ENCODE measurements around the gene KIAA1671. TPM values are rescaled to one million over a fixed set of nuclear protein-coding genes. Genes with fewer than 3 reads are reported as not detected.

Gene KIAA1671
- total and polyA plus RNA-seq, 5 donors from 2014 or later, result 0.21 to 3.3 (median 0.65) TPM; not detected in 1

DNA sequence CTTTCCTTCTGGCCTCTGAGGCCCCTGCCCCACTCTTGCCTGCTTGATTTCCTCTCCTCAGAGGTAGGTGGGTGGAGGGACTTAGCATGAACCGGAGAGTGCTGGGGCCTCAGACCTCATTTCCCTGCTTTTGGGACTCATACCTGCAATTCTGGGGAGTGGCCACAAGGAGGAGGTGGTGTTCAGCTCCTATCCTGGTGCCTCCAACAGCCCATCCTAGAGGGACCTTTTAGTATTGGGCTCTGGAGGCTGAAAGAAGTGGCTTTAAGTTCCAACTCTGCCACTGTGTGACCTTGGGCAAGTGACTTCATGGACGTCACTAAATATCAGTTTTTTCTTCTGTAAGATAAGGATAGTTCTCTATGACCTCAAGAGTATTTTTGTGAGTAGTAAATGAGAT, 98.6 kb downstream of the KIAA1671 start:
- H3K4me1 Mint-ChIP-seq, result peaks cover 0 to 4% (median 0%) of the 10 kb centered on the region in 4 donors
- Histone ChIP-seq H3K27ac (ENCODE audit: insufficient read depth, low read length, poor library complexity, severe bottlenecking) (no peak overlapping the region), H3K36me3 (ENCODE audit: control insufficient read depth, insufficient read depth, low read length) (no peaks in the 10 kb centered on the region), H3K9me3 (ENCODE audit: control insufficient read depth in 2 of 2, low read length in 2 of 2) (peaks cover 2 to 4% of the 10 kb centered on the region in 2 experiments), H3K4me1 (ENCODE audit: control insufficient read depth, insufficient read depth, low read length, poor library complexity, severe bottlenecking) (no peaks in the 10 kb centered on the region), H3K27me3 (ENCODE audit: control insufficient read depth, insufficient read depth, low read length) (no peaks in the 10 kb centered on the region), H3K4me3 (ENCODE audit: low read depth, low read length) (no peak overlapping the region)
- ATAC-seq (ENCODE audit: low read depth in 2 of 2) (no peak), DNase-seq (peak in 1 of 3 donors; percentile 22)
- H3K9me3 Mint-ChIP-seq, result peaks cover 0 to 16% (median 3%) of the 10 kb centered on the region in 7 donors
- H3K4me3 Mint-ChIP-seq, result peak overlapping the region in 1 of 4 donors; percentile 15
- H3K36me3 Mint-ChIP-seq, result no peaks in the 10 kb centered on the region
- no peak overlapping the region for H3K27ac Mint-ChIP-seq
- H3K27me3 Mint-ChIP-seq, result peaks cover 23% of the 10 kb centered on the region

DNA sequence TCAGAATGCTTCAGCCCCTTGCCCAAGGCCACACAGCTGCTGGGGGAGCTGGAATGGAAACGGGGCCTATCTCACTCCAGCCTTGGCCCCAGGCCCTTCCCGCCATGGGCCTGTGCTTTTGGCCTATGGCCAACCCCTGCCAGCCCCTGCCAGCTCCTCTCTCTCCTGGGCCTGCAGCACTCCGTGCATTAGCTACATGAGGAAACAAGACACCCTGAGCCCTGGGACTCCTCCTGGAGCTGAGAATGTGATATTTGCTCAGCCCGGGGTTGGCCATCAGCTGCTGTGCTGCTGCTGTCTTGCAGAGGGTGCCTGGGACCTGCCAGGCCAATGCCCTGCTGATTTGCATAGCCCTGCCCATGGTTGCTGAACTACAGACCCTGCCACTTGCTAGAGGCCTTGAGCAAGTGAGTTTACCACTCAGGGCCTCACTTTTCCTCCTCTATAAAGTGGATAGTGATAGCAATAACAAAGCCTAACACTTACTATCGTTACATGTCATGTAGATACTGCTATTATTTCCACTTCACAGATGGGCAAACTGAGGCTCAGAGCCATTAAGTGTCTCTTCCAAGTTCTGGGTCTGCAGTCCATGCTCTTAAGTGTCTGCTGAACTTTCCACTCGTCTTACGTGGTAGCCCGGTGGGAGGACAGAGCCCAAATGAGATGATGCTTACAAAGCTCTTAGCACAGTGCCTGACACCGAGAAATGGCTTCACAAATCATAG, 99.6 kb downstream of the KIAA1671 start:
- Mint-ChIP-seq H3K9me3 (peaks cover 0 to 16% (median 3%) of the 10 kb centered on the region in 7 donors), H3K4me1 (peaks cover 0 to 4% (median 1%) of the 10 kb centered on the region in 4 donors), H3K36me3 (no peaks in the 10 kb centered on the region), H3K27ac (no peak overlapping the region), H3K27me3 (peaks cover 23% of the 10 kb centered on the region), H3K4me3 (no peak overlapping the region)
- H3K4me3 ChIP-seq (ENCODE audit: low read depth, low read length), result no peak overlapping the region
- ATAC-seq (ENCODE audit: low read depth in 2 of 2) (no peak), DNase-seq (no peak)
- no peaks in the 10 kb centered on the region for H3K27me3 ChIP-seq (ENCODE audit: control insufficient read depth, insufficient read depth, low read length)
- no peaks in the 10 kb centered on the region for H3K4me1 ChIP-seq (ENCODE audit: control insufficient read depth, insufficient read depth, low read length, poor library complexity, severe bottlenecking)
- H3K27ac ChIP-seq (ENCODE audit: insufficient read depth, low read length, poor library complexity, severe bottlenecking), result no peak overlapping the region
- H3K9me3 ChIP-seq (ENCODE audit: control insufficient read depth in 2 of 2, low read length in 2 of 2), result peaks cover 2 to 4% of the 10 kb centered on the region in 2 experiments
- no peaks in the 10 kb centered on the region for H3K36me3 ChIP-seq (ENCODE audit: control insufficient read depth, insufficient read depth, low read length)

DNA sequence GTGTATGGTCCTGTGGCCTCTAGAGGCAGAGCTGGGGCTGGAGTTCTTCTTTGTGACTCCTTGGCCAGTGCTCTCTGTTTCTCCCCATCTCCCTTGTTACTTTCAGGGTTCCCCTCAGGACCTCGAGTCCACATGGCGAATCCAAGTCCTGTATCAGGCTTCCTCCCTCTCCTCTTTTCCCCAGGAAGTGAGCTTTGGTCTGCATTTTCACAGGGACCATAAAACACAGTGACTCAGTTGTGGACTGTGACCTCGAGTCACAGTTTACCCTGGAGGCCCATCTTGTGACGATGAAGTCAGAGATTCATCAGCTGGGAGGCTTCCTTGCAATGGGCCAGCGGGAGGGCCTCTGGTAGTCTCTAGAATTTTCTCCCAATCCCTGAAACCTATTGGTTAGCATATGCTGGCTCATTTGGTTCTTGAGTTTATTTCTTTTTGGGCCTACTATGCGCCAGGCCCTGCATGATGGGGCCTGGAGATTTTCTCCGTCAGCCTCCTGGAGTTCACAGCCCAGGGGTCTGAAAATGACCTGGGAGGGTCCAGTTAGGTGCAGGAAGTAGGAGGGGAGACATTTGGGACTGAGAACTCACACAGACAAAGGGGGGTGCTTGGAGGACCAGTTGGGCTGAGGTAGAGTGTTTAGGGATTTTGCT, 100.8 kb downstream of the KIAA1671 start:
- H3K27me3 Mint-ChIP-seq, result peaks cover 17% of the 10 kb centered on the region
- peak overlapping the region in 1 of 3 donors; percentile 20 for H3K27ac Mint-ChIP-seq
- H3K36me3 Mint-ChIP-seq, result no peaks in the 10 kb centered on the region
- H3K9me3 ChIP-seq (ENCODE audit: control insufficient read depth in 2 of 2, low read length in 2 of 2), result peaks cover 2 to 4% of the 10 kb centered on the region in 2 experiments
- ATAC-seq (ENCODE audit: low read depth in 2 of 2), result no peak
- H3K27ac ChIP-seq (ENCODE audit: insufficient read depth, low read length, poor library complexity, severe bottlenecking), result no peak overlapping the region
- no peak overlapping the region for H3K4me3 ChIP-seq (ENCODE audit: low read depth, low read length)
- no peaks in the 10 kb centered on the region for H3K4me1 ChIP-seq (ENCODE audit: control insufficient read depth, insufficient read depth, low read length, poor library complexity, severe bottlenecking)
- H3K4me1 Mint-ChIP-seq, result peaks cover 0 to 4% (median 1%) of the 10 kb centered on the region in 4 donors
- H3K9me3 Mint-ChIP-seq, result peaks cover 0 to 16% (median 3%) of the 10 kb centered on the region in 7 donors
- H3K4me3 Mint-ChIP-seq, result peak overlapping the region in 1 of 4 donors; percentile 61
- H3K36me3 ChIP-seq (ENCODE audit: control insufficient read depth, insufficient read depth, low read length), result no peaks in the 10 kb centered on the region
- H3K27me3 ChIP-seq (ENCODE audit: control insufficient read depth, insufficient read depth, low read length), result no peaks in the 10 kb centered on the region
- no peak for DNase-seq

GRCh38 chr22:25054943-25055511, 102.5 kb downstream of the KIAA1671 start:
- no peak overlapping the region for H3K27ac Mint-ChIP-seq
- Histone ChIP-seq H3K4me1 (ENCODE audit: control insufficient read depth, insufficient read depth, low read length, poor library complexity, severe bottlenecking) (no peaks in the 10 kb centered on the region), H3K27ac (ENCODE audit: insufficient read depth, low read length, poor library complexity, severe bottlenecking) (no peak overlapping the region), H3K27me3 (ENCODE audit: control insufficient read depth, insufficient read depth, low read length) (no peaks in the 10 kb centered on the region), H3K9me3 (ENCODE audit: control insufficient read depth in 2 of 2, low read length in 2 of 2) (peaks cover 2 to 4% of the 10 kb centered on the region in 2 experiments), H3K36me3 (ENCODE audit: control insufficient read depth, insufficient read depth, low read length) (no peaks in the 10 kb centered on the region), H3K4me3 (ENCODE audit: low read depth, low read length) (no peak overlapping the region)
- H3K4me3 Mint-ChIP-seq, result no peak overlapping the region
- ATAC-seq (ENCODE audit: low read depth in 2 of 2) (no peak), DNase-seq (peak in 1 of 3 donors; percentile 50)
- H3K27me3 Mint-ChIP-seq, result peaks cover 15% of the 10 kb centered on the region
- H3K4me1 Mint-ChIP-seq, result peaks cover 0 to 11% (median 3%) of the 10 kb centered on the region in 4 donors
- H3K9me3 Mint-ChIP-seq, result peaks cover 0 to 16% (median 3%) of the 10 kb centered on the region in 7 donors
- no peaks in the 10 kb centered on the region for H3K36me3 Mint-ChIP-seq

- H3K4me1 Mint-ChIP-seq, result peaks cover 11 to 31% (median 18%) of the 10 kb centered on the region in 4 donors
- no peak overlapping the region for H3K4me3 ChIP-seq (ENCODE audit: low read depth, low read length)
- DNase-seq, result peak in 2 of 3 donors; percentile 44 to 68
- peaks cover 19% of the 10 kb centered on the region for H3K4me1 ChIP-seq (ENCODE audit: control insufficient read depth, insufficient read depth, low read length, poor library complexity, severe bottlenecking)
- peak in 1 of 2 donors; percentile 24 for ATAC-seq (ENCODE audit: low read depth in 2 of 2)
- no peaks in the 10 kb centered on the region for H3K36me3 ChIP-seq (ENCODE audit: control insufficient read depth, insufficient read depth, low read length)
- H3K9me3 Mint-ChIP-seq, result no peaks in the 10 kb centered on the region
- H3K4me3 Mint-ChIP-seq, result peak overlapping the region in 1 of 4 donors; percentile 68
- peaks cover 12% of the 10 kb centered on the region for H3K27me3 Mint-ChIP-seq
- no peak overlapping the region for H3K27ac ChIP-seq (ENCODE audit: insufficient read depth, low read length, poor library complexity, severe bottlenecking)
- no peaks in the 10 kb centered on the region for H3K36me3 Mint-ChIP-seq
- no peak overlapping the region for H3K27ac Mint-ChIP-seq
- no peaks in the 10 kb centered on the region for H3K27me3 ChIP-seq (ENCODE audit: control insufficient read depth, insufficient read depth, low read length)
- H3K9me3 ChIP-seq (ENCODE audit: control insufficient read depth in 2 of 2, low read length in 2 of 2), result no peaks in the 10 kb centered on the region
These were observed 104.7 kb downstream of the KIAA1671 start for GRCh38 chr22:25057013-25057881.

- Mint-ChIP-seq H3K4me1 (peaks cover 17 to 44% (median 31%) of the 10 kb centered on the region in 4 donors), H3K36me3 (no peaks in the 10 kb centered on the region), H3K4me3 (peak overlapping the region in 1 of 4 donors; percentile 71), H3K27me3 (peaks cover 8% of the 10 kb centered on the region), H3K9me3 (no peaks in the 10 kb centered on the region), H3K27ac (no peak overlapping the region)
- DNase-seq (no peak), ATAC-seq (ENCODE audit: low read depth in 2 of 2) (no peak)
- H3K36me3 ChIP-seq (ENCODE audit: control insufficient read depth, insufficient read depth, low read length), result no peaks in the 10 kb centered on the region
- H3K4me1 ChIP-seq (ENCODE audit: control insufficient read depth, insufficient read depth, low read length, poor library complexity, severe bottlenecking), result peaks cover 32% of the 10 kb centered on the region
- no peak overlapping the region for H3K4me3 ChIP-seq (ENCODE audit: low read depth, low read length)
- H3K27ac ChIP-seq (ENCODE audit: insufficient read depth, low read length, poor library complexity, severe bottlenecking), result no peak overlapping the region
- no peaks in the 10 kb centered on the region for H3K27me3 ChIP-seq (ENCODE audit: control insufficient read depth, insufficient read depth, low read length)
- H3K9me3 ChIP-seq (ENCODE audit: control insufficient read depth in 2 of 2, low read length in 2 of 2), result no peaks in the 10 kb centered on the region
These were observed 106.9 kb downstream of the KIAA1671 start for GRCh38 chr22:25059438-25059837.

GRCh38 chr22:25060522-25061071, 108.1 kb downstream of the KIAA1671 start:
- Mint-ChIP-seq H3K27ac (peak overlapping the region; percentile 42 to 91 (median 89)), H3K27me3 (peaks cover 4% of the 10 kb centered on the region), H3K9me3 (no peaks in the 10 kb centered on the region), H3K4me3 (peak overlapping the region in 3 of 4 donors; percentile 50 to 69 (median 53)), H3K36me3 (no peaks in the 10 kb centered on the region), H3K4me1 (peaks cover 17 to 46% (median 35%) of the 10 kb centered on the region in 4 donors)
- no peak overlapping the region for H3K27ac ChIP-seq (ENCODE audit: insufficient read depth, low read length, poor library complexity, severe bottlenecking)
- no peaks in the 10 kb centered on the region for H3K36me3 ChIP-seq (ENCODE audit: control insufficient read depth, insufficient read depth, low read length)
- no peaks in the 10 kb centered on the region for H3K9me3 ChIP-seq (ENCODE audit: control insufficient read depth in 2 of 2, low read length in 2 of 2)
- ATAC-seq (ENCODE audit: low read depth in 2 of 2) (no peak), DNase-seq (peak in 1 of 3 donors; percentile 46)
- H3K4me3 ChIP-seq (ENCODE audit: low read depth, low read length), result no peak overlapping the region
- H3K27me3 ChIP-seq (ENCODE audit: control insufficient read depth, insufficient read depth, low read length), result no peaks in the 10 kb centered on the region
- peaks cover 32% of the 10 kb centered on the region for H3K4me1 ChIP-seq (ENCODE audit: control insufficient read depth, insufficient read depth, low read length, poor library complexity, severe bottlenecking)
